Stimulated activated CD8-positive, alpha-beta memory T cell treated with anti-CD3 and anti-CD28 coated beads, Interleukin-12 subunit alpha, Interleukin-12 subunit beta, amount 100 ng/mL, for 24 hours (primary cell): Measurements from ENCODE around the gene OMA1.
"Not testable (repeated sequence)": the region's sequence is repeated elsewhere in the genome, so short reads cannot be mapped to it uniquely, and the experiment has no call there.

Source experiments
- DNase-seq: peaks from one replicate; pipeline ENCODE4 v3.0.0-alpha.2; 2020; ENCODE audit errors: extremely low read depth

The OMA1 gene

DNA sequence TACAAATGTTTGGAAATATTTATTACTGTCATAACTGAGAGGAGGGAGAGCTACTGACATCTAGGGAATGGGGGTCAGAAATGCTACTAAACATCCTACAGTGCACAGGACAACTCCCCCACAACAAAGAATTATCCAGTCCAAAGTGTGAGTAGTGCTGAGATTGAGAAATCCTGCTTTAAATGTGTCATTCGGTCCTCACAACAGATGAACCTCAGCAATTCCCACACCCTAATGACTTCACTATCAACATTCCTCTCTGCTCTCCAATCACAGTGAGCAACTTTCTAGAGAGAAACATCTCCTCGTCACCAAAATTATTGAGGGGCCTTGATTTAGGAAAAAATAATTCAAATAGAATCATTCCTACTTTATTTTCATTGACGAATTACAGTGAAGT lies 18.0 kb downstream of the OMA1 start:
- DNase-seq: no peak

DNA sequence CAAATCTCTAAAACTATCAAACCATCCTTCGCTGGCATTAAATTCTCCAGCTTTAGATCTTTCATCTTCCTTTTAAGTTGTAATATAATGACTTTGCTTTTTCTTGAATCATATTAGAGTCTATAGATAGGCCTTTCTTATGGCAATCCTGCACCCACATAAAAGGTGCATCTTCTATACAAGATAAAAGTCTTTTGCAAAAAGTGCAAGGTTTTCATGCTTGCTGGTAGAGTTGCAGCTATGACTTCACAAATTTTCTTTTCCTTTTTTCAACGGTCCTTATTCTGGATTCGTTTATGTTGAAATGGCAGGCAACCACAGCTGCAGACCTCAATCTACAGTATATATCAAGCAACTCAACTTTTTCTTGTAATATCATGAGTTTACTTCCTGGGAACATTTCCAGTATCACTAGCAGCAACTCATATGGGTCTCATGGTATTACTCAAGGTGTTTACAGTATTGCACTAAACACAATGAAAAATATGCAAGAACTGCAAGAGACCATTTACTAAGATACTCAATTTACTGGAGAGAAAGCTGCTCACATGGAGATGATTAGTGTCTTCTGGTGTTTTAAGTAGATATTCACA lies 22.1 kb downstream of the OMA1 start:
- no peak for DNase-seq

DNA sequence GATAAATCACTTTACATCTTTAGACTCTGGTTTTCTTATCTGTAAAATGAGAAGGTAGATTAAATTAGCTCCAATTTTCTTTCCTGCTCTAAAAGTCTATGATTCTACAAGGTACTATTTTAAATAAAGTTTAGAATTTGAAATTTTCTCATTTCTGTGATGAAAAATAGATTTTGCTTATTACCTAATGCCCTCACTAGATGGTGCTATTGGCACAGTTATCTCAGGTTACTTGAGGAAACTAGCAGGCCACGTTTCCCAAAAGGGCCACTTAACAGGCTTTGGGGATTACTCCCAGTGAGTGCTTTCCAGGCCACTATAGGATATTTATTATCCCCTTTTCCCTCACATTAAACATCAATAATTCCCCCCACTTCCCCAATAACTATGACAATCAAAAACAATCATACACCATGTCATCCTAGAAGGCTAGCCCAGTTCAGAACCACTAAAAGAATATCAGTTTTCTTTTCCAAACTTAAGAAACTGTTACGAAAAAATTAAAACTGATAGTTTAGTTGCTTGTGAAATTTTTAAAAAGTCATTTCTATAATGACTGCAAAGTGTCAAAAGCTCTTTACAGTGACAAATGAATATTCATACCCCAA lies 30.6 kb downstream of the OMA1 start:
- no peak for DNase-seq

DNA sequence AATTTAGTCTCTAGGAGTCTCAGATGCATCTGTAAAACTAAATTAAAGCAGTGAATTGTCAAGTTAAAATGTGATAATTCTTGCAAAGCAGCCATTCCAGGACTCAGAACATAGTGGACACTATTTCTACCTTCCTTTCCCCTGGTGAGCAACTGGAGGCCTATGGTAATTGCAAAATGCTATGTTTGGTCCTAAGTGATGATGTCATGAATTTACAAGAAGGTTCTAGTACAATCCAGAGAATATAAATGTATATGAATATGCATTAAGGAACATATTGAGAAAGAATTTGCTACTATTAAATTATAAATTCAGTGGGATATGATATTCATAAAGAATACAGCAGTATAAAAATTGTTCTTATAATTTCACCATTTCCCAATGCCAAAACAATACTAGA lies 32.6 kb downstream of the OMA1 start:
- DNase-seq: no peak

DNA sequence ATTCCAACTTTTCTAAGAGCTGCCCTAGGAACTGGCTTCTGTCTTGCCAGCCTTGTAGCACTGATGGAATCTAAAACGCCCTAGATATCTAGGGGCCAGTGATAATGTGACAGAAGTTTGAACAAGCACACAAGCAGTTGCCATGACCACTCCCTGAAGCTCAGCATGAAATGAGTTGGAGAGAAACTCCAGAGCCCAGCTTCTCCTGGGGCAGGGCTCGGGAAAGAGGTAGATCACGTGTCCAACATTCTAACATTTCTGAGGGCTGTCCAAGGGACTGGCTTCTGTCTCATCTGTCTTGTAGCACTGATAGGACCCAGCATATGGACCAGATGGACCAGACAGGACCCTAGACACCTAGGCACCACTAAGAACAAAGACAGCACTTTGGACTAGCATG lies 37.9 kb downstream of the OMA1 start:
- DNase-seq: no peak

DNA sequence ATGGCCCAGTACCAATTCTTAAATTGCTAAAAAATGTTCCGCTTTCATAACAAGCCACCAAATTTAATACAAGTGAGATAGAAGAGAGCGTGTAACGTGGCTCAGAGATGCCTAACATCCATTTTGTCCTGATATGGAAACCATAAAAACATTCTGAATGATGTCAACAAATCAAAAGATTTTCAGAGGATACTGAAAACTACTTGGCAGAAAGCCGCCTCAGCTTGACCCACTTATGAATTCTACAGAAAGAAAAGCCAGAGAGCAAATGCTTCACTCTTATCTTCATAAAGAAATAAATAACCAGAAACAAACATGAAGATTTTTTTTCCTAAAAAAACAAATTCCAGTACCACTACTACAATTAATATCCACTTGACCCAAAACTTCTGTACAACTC lies 41.2 kb downstream of the OMA1 start:
- DNase-seq: no peak

DNA sequence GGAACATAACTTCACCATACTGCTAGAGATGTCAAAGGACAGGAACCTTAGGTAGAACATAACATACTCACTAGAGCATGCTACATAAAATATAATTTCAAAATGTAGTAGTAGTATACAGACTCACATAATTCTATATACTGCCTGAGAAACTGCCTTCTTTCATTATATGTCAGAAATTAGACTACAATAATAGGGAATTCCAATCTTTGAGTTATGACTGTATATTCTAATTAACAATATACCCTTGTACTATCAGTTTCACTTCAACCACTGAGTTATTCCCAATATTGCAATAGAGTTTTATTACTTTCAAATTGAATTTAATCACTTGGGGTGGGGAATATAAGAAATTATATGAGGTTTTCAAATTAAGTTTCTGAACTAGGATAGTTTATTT lies 44.0 kb downstream of the OMA1 start:
- DNase-seq: no peak

DNA sequence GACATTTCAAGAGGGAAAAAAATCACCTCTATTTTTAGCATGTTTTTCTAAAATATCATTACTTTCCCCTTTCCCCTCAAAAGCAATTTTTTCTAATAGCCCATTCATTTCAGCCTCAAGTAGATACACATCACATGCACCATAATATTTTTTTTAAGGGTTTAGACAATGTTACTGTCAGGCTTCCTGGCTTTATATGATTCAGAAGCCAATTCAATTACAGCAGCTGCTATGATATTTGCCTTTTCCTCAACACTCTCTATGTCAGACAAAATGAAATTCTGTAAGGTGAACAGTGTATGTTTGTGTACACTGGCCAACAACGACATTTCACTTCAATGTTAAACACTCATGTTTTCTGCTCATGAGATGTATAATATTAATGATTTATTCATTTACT lies 46.5 kb downstream of the OMA1 start:
- no peak for DNase-seq

DNA sequence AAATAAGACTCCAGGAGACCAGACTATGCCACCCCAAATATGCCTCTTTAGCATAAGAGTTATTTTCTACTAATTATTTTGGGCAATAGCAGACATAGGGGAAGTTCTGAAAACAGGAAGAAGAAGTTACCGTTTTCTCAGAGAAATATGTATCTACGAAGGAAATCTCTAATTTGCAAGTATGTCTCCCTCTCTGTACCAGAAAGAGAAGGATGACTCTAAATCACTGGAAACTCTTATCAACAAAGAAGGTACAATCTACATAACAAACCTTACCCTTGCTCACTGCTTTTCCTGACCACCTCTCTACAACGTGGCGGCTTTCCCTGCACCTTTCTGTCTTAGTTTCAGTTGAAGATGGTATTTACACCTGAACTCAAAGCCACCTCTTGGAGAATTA lies 49.0 kb downstream of the OMA1 start:
- DNase-seq: no peak

DNA sequence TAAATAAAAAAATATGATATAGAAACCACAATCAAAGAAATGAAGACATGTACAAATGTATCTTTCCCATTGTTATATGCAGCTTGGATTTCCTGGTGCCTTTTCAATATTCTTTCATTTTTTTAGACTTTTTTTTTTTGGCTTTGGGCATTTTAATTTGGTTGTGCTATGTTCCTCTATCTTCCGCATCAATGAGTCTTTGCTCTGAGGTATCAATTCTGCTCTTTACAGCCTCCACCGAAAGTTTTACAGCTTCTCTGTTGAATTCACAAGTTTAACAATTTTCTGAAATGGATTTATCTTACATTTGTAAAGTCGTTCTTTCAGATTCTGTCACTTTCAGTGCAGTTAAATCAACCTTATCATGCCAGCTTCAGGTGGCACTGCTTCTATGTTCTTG lies 50.5 kb downstream of the OMA1 start:
- DNase-seq: no peak

DNA sequence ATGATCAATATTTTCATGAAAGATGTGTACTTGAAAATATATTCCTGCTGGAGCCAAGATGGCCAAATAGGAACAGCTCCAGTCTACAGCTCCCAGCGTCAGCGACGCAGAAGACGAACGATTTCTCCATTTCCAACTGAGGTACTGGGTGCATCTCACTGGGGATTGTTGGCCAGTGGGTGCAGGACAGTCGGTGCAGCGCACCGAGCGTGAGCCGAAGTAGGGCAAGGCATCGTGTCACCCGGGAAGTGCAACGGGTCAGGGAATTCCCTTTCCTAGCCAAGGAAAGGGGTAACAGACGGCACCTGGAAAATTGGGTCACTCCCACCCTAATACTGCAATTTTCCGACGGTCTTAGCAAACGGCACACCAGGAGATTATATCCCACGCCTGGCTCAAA lies 57.6 kb downstream of the OMA1 start:
- not testable (repeated sequence) for DNase-seq

DNA sequence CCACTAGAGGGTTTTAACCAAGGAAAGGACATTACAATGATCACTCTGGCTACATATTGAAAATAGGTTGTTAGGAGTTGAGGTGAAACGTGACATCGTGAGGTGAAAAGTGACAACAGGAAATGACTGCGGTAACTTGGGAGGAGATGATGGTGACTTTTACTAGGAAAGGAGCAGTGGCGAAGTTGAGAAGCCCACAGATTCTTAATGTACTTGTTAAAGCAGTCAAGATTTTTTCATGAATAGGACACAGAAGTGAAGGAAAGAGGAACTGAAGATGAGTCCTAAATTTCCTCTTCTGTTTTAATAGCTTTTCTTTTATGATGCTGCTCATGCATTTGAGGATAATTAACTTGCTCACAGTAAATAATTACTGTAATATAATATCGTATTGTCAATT lies 59.5 kb downstream of the OMA1 start:
- DNase-seq: no peak

DNA sequence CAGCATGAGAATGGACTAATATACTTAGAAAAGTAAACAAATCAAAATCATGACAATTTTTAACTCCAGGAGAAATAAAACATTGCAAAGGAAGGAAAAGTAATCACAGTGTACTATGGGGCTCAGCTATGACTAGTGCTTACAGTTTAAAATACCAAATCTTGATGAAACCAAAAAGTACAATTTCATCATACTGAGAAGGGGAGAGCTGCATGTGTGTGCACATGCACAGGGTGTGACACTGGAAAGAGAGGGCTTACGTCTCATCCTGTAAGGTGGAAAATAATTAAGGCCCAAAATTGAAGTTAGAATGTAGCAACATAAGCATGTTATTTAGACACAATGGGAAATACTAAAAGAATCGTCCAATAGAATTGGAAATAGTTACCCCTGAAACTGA lies 64.6 kb downstream of the OMA1 start:
- DNase-seq: no peak

DNA sequence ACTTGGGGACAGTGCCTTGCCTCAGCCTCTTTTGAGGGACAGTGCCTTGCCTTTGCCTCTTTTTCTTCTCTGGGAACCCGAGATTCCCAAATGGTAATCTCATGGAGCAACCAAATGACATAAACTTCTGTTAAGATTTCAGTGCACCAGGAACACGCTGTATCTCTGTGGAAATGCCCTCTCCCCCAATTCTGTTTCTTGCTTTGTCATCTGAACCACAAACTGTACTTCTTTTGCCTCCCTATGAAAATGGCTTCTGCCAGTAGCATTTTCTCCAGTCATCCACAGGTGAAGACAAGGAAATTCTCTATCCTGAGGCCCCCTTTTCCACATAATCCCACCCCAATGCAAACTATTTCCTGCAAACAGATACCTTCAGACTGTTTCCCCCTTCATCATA lies 66.3 kb downstream of the OMA1 start:
- no peak for DNase-seq

DNA sequence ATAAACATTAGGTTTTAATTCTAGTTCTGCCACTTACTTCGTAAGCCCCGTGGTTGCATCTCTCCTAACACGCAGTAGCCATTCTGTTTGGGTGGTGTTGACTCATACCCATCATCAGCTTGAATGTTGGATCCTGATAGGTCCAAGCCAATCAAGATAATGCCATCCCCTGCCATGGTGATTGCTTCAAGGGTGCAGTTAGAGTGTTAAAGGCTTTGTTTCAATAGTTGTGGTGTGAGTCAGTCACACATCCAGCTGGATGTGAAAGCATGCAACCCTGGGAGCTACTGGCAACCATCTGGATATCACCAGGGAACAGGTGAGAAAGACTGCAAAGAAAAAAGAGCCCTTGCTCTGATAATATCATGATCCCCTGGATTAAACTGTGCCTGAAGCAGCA lies 69.1 kb downstream of the OMA1 start:
- no peak for DNase-seq

DNA sequence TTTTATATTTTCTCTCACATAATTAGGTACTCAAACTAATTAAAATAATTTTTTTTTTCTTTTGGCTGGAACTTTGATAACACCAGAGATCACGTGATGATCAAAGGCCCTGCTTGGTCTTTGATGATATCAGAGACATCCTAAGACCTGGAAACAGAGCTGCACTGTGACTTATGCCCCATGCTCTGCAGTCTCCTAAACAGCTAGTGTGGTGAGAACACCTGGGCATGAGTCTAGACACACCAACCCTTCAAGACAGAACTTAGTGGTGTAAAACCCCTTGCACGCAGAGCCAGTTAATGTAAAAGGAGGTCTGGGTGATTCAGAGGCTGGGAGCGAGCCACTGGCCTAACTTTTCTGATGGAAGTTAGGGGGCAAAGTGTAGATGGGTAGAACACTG lies 70.3 kb downstream of the OMA1 start:
- DNase-seq: no peak

DNA sequence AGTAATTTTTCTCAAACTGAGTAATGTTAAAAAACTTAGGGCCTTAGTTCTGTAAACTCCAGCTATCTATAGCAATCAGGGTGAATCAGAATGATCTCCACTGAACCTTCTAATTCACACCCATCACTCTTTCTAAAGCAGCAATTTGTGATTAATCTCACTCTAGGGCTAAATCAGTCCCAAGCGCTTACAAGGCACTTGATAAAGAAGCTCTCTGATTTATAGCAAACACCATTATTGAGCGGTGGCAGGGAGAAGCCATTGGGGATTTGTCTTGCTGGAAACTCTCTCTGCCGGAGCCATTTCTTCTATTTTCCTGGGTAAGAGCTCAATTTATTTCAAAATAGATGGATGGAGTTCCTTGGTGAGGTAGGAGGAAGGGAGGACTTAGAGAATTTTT lies 77.0 kb downstream of the OMA1 start:
- no peak for DNase-seq

DNA sequence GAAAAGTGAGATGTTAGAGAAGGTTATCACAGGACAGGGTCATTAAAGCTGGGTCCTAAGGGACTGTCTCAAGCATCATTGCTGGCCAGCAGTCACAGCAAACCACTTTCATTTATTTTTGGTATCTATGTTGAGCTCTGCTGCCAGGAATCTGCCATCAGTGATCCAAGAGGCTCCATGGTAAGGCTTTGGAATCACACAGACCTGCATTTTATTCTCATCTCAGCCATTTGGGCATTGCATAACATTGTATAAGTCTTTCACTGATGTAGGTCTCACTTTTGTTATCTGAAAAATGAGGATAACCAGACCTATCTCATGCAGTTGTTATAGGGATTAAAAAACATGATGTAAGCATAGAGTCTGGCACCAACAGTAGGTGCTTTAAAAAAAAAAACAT lies 77.5 kb downstream of the OMA1 start:
- no peak for DNase-seq

DNA sequence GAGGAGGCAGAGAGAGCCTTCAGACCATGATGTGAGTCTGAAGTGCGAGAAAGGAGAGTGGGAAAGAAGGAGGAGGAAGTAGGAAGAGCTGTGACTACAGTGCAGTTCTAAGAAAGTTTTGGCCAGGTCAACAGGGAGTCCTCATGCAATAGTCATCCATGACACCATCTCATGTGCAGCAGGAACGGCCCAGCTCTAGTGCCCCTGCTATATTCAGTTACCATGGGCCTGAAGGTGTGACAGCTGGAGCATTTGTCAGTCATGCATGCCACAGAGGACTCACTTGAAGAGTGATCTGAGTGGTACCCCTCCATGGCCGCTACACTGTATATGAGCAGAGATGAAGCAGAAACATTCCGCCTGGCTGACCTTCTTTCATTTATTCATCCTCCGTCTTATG lies 77.9 kb downstream of the OMA1 start:
- DNase-seq: no peak

DNA sequence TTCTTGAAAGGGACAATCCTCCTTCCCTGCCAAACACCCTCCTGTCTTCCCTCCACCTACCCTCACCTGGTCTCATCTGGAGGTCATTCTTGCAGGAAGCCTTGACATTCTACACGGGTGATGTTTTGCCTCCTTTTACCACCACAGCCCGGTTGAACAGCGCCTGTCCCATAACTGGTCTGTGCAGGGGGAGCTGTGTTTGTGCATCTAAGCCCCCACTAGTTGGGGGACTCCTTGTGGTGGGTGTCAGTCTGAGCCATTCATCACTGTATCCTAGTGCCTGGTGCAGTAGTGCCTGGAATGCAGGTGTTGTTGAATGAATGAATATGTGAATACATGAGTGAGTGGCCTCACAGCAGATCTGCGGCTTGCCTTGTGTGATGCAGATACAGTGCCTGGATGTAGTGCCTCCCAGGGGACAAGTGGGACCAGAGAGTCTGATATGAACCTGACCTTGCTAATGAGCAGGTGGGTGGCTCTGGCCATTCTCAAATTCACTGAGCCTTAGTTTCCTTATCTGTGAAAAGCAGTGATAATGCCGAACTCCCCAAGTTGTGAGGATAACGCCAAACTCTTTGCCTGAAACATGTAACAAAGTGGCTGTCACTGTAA lies 79.8 kb downstream of the OMA1 start:
- no peak for DNase-seq

DNA sequence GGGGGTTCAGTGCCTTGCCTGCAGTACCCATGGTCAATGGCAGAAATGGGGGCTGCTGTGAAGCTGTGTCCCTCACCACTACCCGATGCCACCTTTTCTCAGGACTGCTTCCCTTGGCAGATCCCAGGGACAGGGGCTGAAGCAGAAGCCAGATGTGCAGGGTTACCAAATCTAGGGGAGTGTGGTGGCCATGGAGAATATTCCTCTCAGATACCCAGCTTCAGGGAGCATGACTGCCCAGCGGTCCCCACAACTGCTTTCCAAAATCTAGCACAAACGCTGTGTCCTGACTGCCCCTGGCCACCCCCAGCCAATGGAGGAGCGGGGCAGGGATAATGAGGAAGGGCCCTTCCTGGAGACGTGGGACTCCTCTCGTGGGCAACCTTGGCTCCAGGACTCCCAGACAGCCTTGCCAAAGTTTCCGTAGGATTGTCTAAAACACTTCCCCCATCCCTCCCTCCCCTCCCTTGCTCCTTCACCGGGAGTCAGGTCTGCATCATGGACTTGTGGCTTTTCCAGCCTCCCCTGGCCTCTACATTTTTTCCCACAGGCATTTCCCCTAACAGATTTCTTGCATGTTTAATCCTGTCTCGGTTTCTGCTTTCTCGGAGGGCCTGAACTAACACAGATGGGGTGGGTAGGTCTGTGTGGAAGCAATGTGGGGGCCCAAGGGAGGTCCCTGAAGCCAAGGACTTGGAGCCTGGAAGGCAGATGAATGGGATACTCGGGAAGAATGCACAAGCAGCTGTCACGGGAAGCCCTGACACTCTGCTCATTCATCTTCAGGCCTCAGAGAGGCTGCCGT lies 80.5 kb downstream of the OMA1 start:
- no peak for DNase-seq

DNA sequence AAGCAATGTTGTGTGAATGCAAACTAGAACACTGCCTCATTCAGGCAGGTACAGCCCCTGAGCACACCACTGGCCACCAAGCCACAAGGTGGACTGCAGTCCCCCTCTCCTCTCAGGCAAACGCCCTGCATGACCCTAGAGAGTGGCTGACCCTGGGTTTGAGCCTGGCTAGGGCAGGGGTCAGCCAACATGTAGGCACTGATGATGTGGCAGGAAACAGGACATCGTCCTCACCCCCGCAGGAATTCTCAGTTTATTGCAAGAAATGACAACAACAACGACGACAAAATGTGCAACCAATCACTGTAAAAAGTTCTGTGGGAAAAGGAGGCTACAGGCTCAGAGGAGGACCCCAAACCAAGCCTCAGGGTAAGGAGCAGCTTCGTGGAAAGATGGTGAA lies 81.3 kb downstream of the OMA1 start:
- DNase-seq: no peak

DNA sequence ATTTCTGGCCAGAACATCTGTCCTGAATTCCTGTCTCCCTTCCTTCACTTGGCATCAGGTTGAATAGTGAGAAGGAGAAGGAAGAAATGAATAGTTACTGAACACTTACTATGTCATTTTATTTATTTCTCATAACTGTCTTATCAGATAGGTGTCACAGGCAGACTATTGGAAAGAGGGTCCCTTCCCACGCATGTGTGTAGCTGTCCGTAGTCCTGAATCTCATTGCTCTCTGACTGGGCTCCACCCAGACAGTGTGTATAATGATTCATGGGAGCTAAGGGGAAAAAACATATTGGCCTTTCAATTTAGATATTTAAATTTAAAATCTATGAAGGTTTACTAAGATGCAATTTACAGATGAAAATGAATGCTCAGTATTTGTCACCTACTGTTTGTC lies 86.1 kb downstream of the OMA1 start:
- no peak for DNase-seq
